Measurements from ENCODE around the gene RSU1.

GRCh38 chr10:16643502-16643901 lies 173.7 kb downstream of the RSU1 start:
- TF ChIP-seq CTCF (IDR thresholded peaks at IDR 0.05; ENCODE audit: borderline replicate concordance, extremely low read depth, low read length, poor library complexity, severe bottlenecking) (no peak), EZH2 (IDR thresholded peaks at IDR 0.05; ENCODE audit: borderline replicate concordance, low read depth, low read length, severe bottlenecking) (no peak)
